T-helper 17 cell (primary cell): ENCODE data around the gene TAF9. TPM values are rescaled to one million over a fixed set of nuclear protein-coding genes. Genes with fewer than 3 reads are reported as not detected.
"Not testable (repeated sequence)": the region's sequence is repeated elsewhere in the genome, so short reads cannot be mapped to it uniquely, and the experiment has no call there.

ENCODE experiments used
- ATAC-seq: fragments of 150-1000 bp; cut with Tn5 transposase; 2 replicates; pipeline ENCODE4 v1.10.0; 2021; ENCODE audit warnings: mild to moderate bottlenecking, moderate library complexity
- DNase-seq, 3 donors: peaks; one replicate each; pipeline versions ENCODE4 v3.0.0 to v3.0.0-alpha.2; 2020 to 2021
- H3K9me3 ChIP-seq: one replicate; pipeline ENCODE4 v1.7.0; 2013; ENCODE audit warnings: low read length, mild to moderate bottlenecking; ENCODE audit not compliant: control insufficient read depth, poor library complexity, severe bottlenecking
- H3K27ac Mint-ChIP-seq: one replicate; pipeline ENCODE4 v1.8.0; 2022; ENCODE audit warnings: mild to moderate bottlenecking, moderate library complexity, mixed read lengths
- H3K27me3 Mint-ChIP-seq: one replicate; pipeline ENCODE4 v1.8.0; 2022; ENCODE audit warnings: mixed read lengths
- H3K36me3 Mint-ChIP-seq: one replicate; pipeline ENCODE4 v1.8.0; 2022; ENCODE audit warnings: low read depth, mixed read lengths
- H3K4me1 Mint-ChIP-seq: one replicate; pipeline ENCODE4 v1.8.0; 2022; ENCODE audit warnings: mild to moderate bottlenecking, mixed read lengths
- H3K4me3 Mint-ChIP-seq: one replicate; pipeline ENCODE4 v1.8.0; 2022; ENCODE audit warnings: mild to moderate bottlenecking, moderate library complexity, mixed read lengths
- total RNA-seq, 4 donors: library from RNA in 2 of 4; stranded (reverse) in 2 of 4; gene quantifications; one replicate each; pipeline ENCODE4 v1.2.3 and lab custom pipeline; 2022 to 2026

The TAF9 gene
- total RNA-seq, 2 donors from 2014 or later = 44.3 to 45.5 TPM

DNA sequence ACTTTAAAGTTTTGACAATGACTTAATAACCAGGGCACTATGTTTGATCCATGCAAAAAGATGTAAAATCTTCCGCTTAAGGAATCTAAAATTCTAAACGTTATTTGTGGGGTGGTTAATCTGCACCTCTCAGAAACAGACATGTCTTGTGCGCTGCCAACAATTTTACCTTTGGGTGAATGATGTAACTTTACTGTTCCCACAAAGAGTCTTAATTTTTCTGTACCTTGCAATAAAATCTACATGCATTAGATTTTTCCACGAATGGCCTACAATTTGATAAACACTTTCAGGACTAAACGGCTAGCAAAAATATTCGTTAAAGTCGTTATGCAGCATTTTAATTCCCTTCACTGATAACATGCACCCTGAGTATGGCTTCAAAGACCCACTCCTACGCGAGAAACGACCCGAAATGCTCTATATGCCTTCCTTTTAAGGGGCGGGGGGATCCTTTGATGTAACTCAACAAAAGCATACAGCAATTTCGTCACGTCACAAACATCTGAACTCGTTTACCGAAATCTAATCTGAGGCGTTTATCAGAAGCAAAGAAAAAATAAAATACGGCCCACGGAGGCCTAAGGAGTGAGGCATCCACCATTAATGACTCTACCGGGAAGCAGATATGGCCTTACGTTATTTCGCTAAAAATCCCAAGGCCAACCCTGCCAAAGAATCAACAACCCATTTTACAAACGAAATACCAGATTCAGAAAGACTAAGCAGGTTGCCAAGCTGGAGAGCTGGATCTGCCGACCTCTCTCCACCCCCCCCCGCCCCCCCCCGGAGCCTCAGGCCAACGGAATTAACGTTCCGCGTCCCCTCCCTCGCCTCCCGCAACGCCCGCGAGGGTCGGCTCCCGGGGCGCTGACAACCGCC, 621 bp downstream of the TAF9 start:
- H3K9me3 ChIP-seq = no peaks in the 10 kb centered on the region
- peaks cover 4% of the 10 kb centered on the region for H3K36me3 Mint-ChIP-seq
- peak; percentile 18 for ATAC-seq
- peak overlapping the region; percentile 95 for H3K27ac Mint-ChIP-seq
- DNase-seq = no peak
- peak overlapping the region; percentile 95 for H3K4me3 Mint-ChIP-seq
- no peaks in the 10 kb centered on the region for H3K27me3 Mint-ChIP-seq
- H3K4me1 Mint-ChIP-seq = peaks cover 20% of the 10 kb centered on the region

DNA sequence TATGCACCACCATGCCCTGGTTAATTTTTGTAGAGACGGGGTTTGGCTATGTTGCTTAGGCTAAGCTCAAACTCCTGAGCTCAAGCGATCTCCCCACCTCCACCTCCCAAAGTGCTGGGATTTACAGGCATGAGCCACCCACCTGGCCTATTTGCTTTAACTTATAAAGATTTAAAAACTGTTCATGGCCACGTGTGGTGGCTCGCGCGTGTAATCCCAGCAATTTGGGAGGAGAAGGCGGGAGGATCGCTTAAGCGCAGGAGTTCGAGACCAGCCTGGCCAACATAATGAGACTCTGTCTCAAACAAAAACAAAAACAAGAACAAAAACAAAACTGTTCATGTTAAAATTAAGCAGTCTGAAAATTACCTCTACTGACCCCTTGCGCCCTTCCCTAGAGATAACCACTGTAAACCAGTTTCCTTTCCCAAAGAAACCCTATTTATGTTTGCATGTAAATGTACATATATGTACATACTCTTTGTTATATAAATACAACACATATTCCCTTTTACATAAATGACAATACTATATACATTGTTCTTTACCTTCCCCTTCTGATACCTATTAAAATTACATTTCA, 1.5 kb downstream of the TAF9 start:
- ATAC-seq = no peak
- H3K36me3 Mint-ChIP-seq = peaks cover 4% of the 10 kb centered on the region
- H3K4me3 Mint-ChIP-seq = peak overlapping the region; percentile 95
- H3K27me3 Mint-ChIP-seq = no peaks in the 10 kb centered on the region
- DNase-seq = no peak
- peaks cover 19% of the 10 kb centered on the region for H3K4me1 Mint-ChIP-seq
- H3K27ac Mint-ChIP-seq = peak overlapping the region; percentile 95
- H3K9me3 ChIP-seq = no peaks in the 10 kb centered on the region

DNA sequence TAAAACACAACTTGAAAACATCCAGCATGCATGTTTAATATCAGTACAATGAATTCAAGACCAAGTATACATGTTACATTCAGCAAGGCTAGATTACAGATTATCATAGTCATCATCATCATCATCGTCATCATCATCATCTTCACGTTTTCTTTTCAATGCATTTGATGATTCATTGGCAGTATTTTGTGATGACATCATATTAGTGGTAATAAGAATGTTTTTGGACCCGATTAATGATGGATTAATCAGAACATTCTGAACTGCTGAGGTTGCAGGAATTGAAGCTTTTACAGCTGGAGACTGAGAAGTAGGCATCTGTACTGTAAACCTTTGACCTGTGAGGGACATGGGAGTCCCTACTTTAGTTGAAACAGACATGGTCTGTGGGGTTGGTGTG, 4.5 kb downstream of the TAF9 start:
- ATAC-seq = no peak
- H3K27me3 Mint-ChIP-seq = no peaks in the 10 kb centered on the region
- no peak overlapping the region for H3K4me3 Mint-ChIP-seq
- no peak overlapping the region for H3K27ac Mint-ChIP-seq
- DNase-seq = no peak
- H3K36me3 Mint-ChIP-seq = peaks cover 6% of the 10 kb centered on the region
- no peaks in the 10 kb centered on the region for H3K9me3 ChIP-seq
- H3K4me1 Mint-ChIP-seq = peaks cover 25% of the 10 kb centered on the region

DNA sequence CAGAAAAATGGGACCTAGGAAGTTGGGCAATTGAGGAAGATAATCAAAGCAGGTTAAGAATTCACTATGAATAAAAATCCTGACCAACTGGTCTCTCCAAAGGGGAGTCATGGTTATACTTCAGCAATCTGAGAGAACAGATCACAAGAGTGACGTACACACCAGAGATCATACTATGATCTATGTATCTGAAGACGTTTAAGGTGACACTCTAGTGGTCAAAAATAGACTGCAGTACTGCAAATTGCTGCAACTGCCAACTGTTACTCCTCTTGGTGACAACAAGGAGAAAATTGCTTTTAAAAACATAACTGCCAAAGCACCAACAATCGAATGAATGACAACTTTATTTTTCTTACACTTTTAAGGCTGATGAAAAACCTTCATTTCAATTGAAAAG, 4.9 kb downstream of the TAF9 start:
- no peaks in the 10 kb centered on the region for H3K27me3 Mint-ChIP-seq
- H3K36me3 Mint-ChIP-seq = peaks cover 6% of the 10 kb centered on the region
- ATAC-seq (no peak), DNase-seq (no peak)
- H3K4me1 Mint-ChIP-seq = peaks cover 28% of the 10 kb centered on the region
- H3K4me3 Mint-ChIP-seq = no peak overlapping the region
- H3K9me3 ChIP-seq = no peaks in the 10 kb centered on the region
- H3K27ac Mint-ChIP-seq = peak overlapping the region; percentile 83

DNA sequence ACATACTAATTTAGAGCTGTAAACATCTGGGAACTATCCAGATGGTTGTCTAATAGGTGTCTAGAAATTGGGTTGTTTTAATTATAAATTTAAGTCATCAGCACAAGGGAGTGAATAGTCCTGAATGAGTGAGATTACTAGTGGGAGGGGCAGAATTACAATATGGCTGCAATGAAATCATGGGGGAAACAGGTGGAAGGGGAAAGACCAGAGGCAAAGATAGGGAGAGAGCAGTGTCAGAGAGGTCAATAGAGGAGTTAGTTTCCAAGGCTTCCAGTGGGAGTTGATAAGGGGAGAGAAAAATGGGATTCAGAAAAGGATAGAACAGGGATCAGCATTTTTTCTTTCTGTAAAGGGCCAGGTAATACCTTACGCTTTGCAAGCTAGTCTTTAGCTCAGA, 8.9 kb downstream of the TAF9 start:
- H3K27ac Mint-ChIP-seq = peak overlapping the region; percentile 56
- no peaks in the 10 kb centered on the region for H3K9me3 ChIP-seq
- ATAC-seq (no peak), DNase-seq (no peak)
- no peak overlapping the region for H3K4me3 Mint-ChIP-seq
- peaks cover 23% of the 10 kb centered on the region for H3K4me1 Mint-ChIP-seq
- peaks cover 5% of the 10 kb centered on the region for H3K36me3 Mint-ChIP-seq
- no peaks in the 10 kb centered on the region for H3K27me3 Mint-ChIP-seq

DNA sequence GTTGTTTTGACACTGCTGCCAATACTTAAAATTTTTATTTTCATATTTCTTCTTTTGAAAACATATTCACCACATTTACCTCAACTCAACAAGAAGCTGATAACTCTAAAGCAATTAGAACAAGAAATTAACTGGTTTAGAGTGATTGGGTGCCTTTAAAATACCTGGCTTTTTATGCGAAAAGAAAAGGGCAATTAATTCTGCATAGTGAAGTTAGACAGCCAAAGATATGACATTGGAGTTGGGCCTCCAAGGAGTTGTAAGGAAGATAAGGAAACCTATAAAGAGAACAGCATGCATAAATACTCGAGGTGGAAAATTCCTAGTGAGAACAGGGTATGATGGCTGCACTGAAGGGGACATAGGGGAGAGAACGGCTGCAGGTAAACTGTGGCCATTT, 9.6 kb downstream of the TAF9 start:
- ATAC-seq = no peak
- no peaks in the 10 kb centered on the region for H3K9me3 ChIP-seq
- H3K27ac Mint-ChIP-seq = peak overlapping the region; percentile 56

DNA sequence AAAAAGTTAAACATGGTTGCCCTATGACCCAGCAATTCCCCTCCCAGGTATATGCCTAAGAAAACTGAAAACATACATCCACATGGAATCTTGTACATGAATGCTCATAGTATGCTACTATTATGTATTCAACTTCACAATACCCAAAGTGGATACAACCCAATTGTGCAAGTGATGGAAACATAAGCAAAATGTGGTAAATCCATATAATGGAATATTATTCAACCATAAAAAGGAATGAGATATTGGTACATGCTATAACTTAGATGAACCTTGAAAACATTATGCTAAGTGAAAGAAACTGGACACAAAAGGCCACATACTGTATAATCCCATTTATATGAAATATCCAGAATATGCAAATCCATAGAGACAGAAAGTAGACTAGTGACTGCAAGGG, 18.7 kb downstream of the TAF9 start:
- ATAC-seq = no peak
- no peak overlapping the region for H3K27ac Mint-ChIP-seq
- no peak overlapping the region for H3K4me3 Mint-ChIP-seq
- peaks cover 2% of the 10 kb centered on the region for H3K36me3 Mint-ChIP-seq
- DNase-seq = no peak
- peaks cover 1% of the 10 kb centered on the region for H3K4me1 Mint-ChIP-seq
- no peaks in the 10 kb centered on the region for H3K27me3 Mint-ChIP-seq
- H3K9me3 ChIP-seq = no peaks in the 10 kb centered on the region

More for the DNA sequence above, 9.6 kb downstream of the TAF9 start:
- no peak for DNase-seq
- H3K4me1 Mint-ChIP-seq = peaks cover 20% of the 10 kb centered on the region
- no peak overlapping the region for H3K4me3 Mint-ChIP-seq
- H3K27me3 Mint-ChIP-seq = no peaks in the 10 kb centered on the region
- H3K36me3 Mint-ChIP-seq = peaks cover 3% of the 10 kb centered on the region

DNA sequence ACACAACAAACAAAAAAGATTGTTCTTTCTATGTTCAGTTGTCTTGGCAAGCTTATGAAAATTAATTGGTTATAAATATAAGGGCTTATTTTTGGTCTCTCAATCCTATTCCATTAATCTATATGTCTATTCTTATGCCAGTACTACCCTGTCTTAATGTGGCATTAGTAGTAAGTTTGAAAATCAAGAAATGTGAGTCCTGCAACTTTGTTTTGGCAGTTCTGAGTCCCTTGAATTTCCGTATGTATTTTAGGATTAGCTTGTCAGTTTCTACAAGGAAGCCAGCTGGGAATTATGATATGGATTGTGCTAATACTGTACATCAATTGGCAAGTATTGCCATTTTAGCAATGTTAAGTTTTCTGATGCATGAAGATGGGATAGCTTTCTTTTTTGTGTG, 26.2 kb downstream of the TAF9 start:
- ATAC-seq (no peak), DNase-seq (no peak)
- no peaks in the 10 kb centered on the region for H3K36me3 Mint-ChIP-seq
- H3K4me3 Mint-ChIP-seq = no peak overlapping the region
- no peak overlapping the region for H3K27ac Mint-ChIP-seq
- no peaks in the 10 kb centered on the region for H3K27me3 Mint-ChIP-seq
- H3K9me3 ChIP-seq = no peaks in the 10 kb centered on the region
- H3K4me1 Mint-ChIP-seq = no peaks in the 10 kb centered on the region

DNA sequence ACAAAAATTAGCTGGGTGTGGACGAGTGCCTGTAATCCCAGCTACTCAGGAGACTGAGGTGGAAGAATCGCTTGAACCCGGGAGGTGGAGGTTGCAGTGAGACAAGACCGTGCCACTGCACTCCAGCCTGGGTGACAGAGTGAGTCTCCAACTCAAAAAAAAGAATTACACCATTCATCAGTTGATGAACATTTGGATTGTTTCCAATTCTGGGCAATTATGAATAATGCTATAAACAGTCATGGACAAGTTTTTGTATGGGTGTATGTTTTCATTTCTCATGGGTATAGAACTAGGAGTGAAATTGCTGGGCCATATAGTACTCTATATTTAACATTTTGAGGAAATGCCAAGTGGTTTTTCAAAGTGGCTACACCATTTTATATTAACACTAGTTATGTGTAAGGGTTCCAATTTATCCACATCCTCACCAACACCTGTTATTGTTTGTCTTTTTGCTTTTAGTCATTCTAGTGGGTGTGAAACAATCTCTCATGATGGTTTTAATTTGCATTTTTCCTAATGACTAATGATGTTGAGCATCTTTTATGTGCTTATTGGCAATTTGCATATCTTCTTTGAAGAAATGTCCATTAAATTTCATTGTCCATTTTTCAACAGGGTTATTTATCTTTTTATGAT, 27.7 kb downstream of the TAF9 start:
- no peaks in the 10 kb centered on the region for H3K36me3 Mint-ChIP-seq
- H3K4me3 Mint-ChIP-seq = no peak overlapping the region
- ATAC-seq (no peak), DNase-seq (no peak)
- no peaks in the 10 kb centered on the region for H3K4me1 Mint-ChIP-seq
- H3K27ac Mint-ChIP-seq = no peak overlapping the region
- no peaks in the 10 kb centered on the region for H3K9me3 ChIP-seq
- no peaks in the 10 kb centered on the region for H3K27me3 Mint-ChIP-seq

DNA sequence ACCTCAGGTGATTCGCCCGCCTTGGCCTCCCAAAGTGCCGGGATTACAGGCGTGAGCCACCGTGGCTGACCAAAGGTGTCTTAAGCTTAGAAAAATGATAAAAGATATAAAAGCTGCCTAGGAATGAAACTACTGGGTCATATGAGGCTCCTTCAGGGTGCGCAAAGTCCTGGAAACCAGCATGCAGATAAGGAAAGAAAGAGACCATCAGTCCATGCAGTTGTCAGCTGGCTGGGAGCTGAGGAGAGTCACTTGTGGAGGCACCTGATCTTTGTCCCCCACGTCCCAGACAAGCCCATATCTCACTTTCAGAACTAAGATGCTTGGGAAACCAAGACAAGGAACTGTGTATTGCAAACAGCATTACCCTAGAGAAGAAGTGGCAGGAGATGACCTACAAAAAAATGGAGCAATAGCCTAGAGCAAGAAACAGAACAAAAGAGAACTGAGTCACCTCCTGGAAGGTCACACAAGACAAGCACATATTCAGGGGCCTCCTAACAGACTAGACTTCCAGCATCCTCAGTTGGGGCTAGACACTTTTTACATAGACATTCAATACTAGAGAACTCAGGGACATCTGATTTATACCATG, 33.9 kb downstream of the TAF9 start:
- Mint-ChIP-seq H3K27ac (no peak overlapping the region), H3K36me3 (no peaks in the 10 kb centered on the region), H3K4me1 (peaks cover 13% of the 10 kb centered on the region), H3K27me3 (no peaks in the 10 kb centered on the region), H3K4me3 (no peak overlapping the region)
- DNase-seq (no peak), ATAC-seq (no peak)
- no peaks in the 10 kb centered on the region for H3K9me3 ChIP-seq

DNA sequence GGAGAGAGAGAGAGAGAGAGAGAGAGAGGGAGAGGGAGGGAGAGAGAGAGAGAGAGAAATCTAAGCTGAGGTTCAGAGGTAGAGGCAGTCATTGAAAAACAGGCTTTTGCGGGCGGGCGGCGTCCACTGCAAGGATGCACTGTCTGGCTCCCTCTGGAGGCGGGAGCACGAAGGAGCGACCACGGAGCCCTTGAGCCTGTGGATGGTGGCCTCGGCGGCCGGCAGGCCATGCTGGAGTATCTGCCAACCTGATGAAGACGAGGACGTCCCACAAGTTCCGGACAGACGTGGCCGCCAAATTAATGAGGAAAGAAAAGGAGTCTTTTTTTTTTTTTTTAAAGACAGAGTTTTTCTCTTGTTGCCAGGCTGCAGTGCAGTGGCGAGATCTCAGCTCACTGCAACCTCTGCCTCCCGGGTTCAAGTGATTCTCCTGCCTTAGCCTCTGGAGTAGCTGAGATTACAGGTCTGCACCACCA, 34.5 kb downstream of the TAF9 start:
- Mint-ChIP-seq H3K4me1 (peaks cover 13% of the 10 kb centered on the region), H3K4me3 (peak overlapping the region; percentile 60), H3K27me3 (no peaks in the 10 kb centered on the region), H3K27ac (peak overlapping the region; percentile 81), H3K36me3 (peaks cover 2% of the 10 kb centered on the region)
- DNase-seq (peak; percentile 52 to 61 (median 53)), ATAC-seq (peak; percentile 79)
- no peaks in the 10 kb centered on the region for H3K9me3 ChIP-seq

DNA sequence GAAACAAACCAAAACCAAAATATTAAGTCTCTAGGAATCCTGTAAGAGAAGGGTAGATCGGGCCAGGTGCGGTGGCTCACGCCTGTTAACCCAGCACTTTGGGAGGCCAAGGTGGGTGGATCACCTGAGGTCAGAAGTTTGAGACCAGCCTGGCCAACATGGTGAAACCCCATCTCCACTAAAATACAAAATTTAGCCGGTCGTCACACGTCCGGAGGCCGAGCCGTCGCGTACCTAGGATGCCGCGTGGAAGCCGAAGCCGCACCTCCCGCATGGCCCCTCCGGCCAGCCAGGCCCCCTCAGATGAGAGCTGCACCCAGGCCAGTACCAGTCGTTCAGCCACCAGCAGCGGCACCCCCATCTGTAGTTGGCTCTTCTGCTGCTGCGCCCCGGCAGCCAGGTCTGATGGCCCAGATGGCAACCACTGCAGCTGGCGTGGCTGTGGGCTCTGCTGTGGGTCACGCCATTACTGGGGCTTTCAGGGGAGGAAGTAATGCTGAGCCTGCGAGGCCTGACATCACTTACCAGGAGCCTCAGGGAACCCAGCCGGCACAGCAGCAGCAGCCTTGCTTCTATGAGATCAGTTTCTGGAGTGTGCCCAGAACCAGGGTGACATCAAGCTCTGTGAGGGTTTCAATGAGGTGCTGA, 35.5 kb downstream of the TAF9 start:
- not testable (repeated sequence) for H3K36me3 Mint-ChIP-seq, H3K9me3 ChIP-seq, H3K27me3 Mint-ChIP-seq, ATAC-seq, DNase-seq, H3K4me3 Mint-ChIP-seq
- H3K27ac Mint-ChIP-seq = peak overlapping the region; percentile 62
- H3K4me1 Mint-ChIP-seq = peaks cover 13% of the 10 kb centered on the region
